ENCODE results near the gene TPST1.
"Not testable (repeated sequence)": the region's sequence is repeated elsewhere in the genome, so short reads cannot be mapped to it uniquely, and the experiment has no call there.

TPST1 gene

GRCh38 chr7:66376264-66376945 is 171.3 kb downstream of the TPST1 start:
- CTCF ChIA-PET: no interaction called here

DNA sequence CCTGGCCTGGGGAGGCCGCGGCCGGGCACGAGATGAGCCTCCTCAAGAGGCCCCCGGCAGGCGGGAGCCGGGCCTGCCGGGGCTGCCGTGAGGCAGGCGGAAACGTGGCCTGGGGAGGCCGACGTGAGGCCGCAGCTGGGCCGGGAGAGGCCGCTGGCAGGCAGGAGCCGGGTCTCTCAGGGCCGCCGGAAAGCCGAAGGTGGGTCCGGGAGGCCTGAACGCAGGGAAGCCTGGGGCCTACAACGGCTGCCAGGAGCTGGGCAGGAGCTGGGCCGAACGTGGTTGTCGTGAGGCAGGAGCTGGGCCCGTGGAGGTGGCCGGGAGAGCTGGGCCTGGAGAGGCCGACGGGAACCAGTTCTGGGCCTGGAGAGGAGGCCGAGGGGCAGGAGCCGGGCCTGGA is 171.9 kb downstream of the TPST1 start:
- CTCF ChIA-PET: no interaction called here

More at GRCh38 chr7:66376264-66376945, 171.3 kb downstream of the TPST1 start:
- TF ChIP-seq CTCF (conservative IDR thresholded peaks at IDR 0.05; ENCODE audit: low read depth): no peak
- POLR2A ChIA-PET (ENCODE audit: low non-redundant PET): no interaction called here
- no peak for DNase-seq (ENCODE audit: low spot score)
- H3K27ac ChIP-seq: no peak overlapping the region

DNA sequence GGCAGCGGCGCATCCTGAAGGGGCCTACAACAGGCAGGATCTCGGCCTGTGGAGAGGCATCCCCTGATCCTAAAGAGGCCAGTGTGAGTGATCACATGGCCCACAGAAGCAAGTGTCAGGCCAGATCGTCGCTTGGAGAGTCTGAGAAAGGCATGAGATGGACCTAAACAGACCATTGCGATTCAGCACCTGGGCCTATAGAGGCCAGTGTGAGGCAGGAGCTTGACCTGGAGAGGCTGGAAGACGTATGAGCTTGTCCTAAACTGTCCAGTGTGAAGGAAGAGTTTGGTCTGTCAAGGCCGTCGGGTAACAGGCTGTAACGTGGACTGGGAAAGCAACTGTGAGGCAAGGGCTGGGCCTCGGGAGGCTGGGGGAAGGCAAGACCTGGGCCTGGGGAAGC is 172.6 kb downstream of the TPST1 start:
- POLR2A ChIA-PET (ENCODE audit: low non-redundant PET): no interaction called here
- CTCF ChIA-PET: no interaction called here
- no peak overlapping the region for H3K27ac ChIP-seq

More for the DNA sequence above, 171.9 kb downstream of the TPST1 start:
- DNase-seq (ENCODE audit: low spot score): no peak
- no peak for TF ChIP-seq CTCF (conservative IDR thresholded peaks at IDR 0.05; ENCODE audit: low read depth)
- POLR2A ChIA-PET (ENCODE audit: low non-redundant PET): no interaction called here
- no peak overlapping the region for H3K27ac ChIP-seq

GRCh38 chr7:66379542-66380160 is 174.5 kb downstream of the TPST1 start:
- ChIA-PET POLR2A (ENCODE audit: low non-redundant PET) (no interaction called here), CTCF (no interaction called here)
- no peak for TF ChIP-seq CTCF (conservative IDR thresholded peaks at IDR 0.05; ENCODE audit: low read depth)
- DNase-seq (ENCODE audit: low spot score): no peak
- peak overlapping the region; percentile 3; the same call in 1 of the 2 replicates for H3K27ac ChIP-seq

More for the DNA sequence above, 172.6 kb downstream of the TPST1 start:
- no peak for TF ChIP-seq CTCF (conservative IDR thresholded peaks at IDR 0.05; ENCODE audit: low read depth)
- no peak for DNase-seq (ENCODE audit: low spot score)

DNA sequence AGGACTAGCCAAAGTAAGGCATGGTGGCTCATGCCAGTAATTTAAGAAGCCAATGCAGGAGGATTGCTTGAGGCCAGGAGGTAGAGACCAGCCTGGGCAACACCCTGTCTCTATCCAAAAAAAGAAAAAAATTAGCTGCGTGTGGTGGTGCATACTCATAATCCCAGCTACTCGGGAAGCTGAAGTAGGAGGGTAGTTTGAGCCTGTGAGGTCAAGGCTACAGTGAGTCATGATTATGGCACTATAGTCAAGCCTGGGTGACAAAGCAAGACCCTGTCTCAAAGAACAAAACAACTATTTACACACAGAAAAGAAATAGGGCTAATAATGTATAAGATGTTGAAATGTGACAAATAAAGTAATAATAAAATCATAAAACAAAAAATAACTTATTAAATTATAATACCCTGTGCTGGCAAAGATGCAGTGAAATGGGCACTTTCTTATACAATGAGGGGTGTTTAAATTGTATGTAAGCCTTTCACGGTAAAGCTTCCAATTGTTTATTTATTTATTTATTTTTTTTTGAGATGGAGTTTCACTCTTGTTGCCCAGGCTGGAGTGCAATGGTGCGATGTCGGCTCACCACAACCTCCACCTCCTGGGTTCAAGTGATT is 175.2 kb downstream of the TPST1 start:
- CTCF ChIA-PET: no interaction called here
- POLR2A ChIA-PET (ENCODE audit: low non-redundant PET): no interaction called here
- DNase-seq (ENCODE audit: low spot score): no peak

GRCh38 chr7:66382182-66382923 is 177.2 kb downstream of the TPST1 start:
- CTCF ChIA-PET; DNase-seq (ENCODE audit: low spot score); POLR2A ChIA-PET (ENCODE audit: low non-redundant PET); H3K27ac ChIP-seq: not testable (repeated sequence)

More for the DNA sequence above, 175.2 kb downstream of the TPST1 start:
- H3K27ac ChIP-seq: no peak overlapping the region
- no peak for TF ChIP-seq CTCF (conservative IDR thresholded peaks at IDR 0.05; ENCODE audit: low read depth)

GRCh38 chr7:66385191-66385905 is 180.2 kb downstream of the TPST1 start:
- POLR2A ChIA-PET (ENCODE audit: low non-redundant PET); DNase-seq (ENCODE audit: low spot score); H3K27ac ChIP-seq: not testable (repeated sequence)
- CTCF ChIA-PET: interaction anchor here (0.7 kb wide), 1 partner anchor 200 kb away, joined by 3 read pairs; no protein-coding TSS in a partner anchor

DNA sequence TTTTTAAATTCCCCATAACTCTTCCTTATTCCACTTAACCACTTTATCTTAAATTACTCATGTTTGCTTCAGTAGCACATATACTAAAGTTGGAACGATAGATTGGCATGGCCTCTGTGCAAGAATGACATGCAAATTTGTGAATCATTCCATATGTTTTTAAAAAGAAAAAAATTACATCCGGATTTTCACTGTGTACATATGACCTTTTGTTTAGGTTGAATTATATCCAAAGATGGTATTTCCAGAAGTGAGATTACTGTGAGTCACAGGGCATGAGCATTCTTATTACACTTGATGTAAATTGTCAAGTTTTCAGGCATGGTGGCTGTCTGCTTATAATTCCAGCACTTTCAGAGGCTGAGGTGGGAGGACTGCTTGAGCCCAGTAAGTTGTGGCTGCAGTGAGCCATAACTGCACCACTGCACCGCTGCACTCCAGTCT is 190.0 kb downstream of the TPST1 start:
- peak overlapping the region; percentile 64 for H3K27ac ChIP-seq
- DNase-seq (ENCODE audit: low spot score): peak; percentile 22
- POLR2A ChIA-PET (ENCODE audit: low non-redundant PET); CTCF ChIA-PET: not testable (repeated sequence)

DNA sequence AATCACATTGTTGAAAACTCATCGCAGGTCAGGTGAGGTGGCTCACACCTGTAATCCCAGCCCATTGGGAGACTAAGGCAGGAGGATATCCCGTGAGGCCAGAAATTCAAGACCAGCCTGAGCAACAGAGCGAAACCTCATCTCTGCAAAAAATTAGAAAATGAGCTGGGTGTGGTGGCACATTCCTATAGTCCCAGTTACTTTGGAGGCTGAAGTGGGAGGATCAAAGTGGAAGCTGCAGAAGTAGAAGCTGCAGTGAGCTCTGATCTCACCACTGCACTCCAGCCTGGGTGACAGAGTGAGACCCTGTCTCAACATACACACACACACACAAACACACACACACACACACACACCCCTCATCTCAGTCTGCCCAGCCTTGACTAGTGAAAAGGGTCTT is 190.9 kb downstream of the TPST1 start:
- H3K27ac ChIP-seq; DNase-seq (ENCODE audit: low spot score); CTCF ChIA-PET; POLR2A ChIA-PET (ENCODE audit: low non-redundant PET): not testable (repeated sequence)

GRCh38 chr7:66398841-66399240 is 193.7 kb downstream of the TPST1 start:
- H3K27ac ChIP-seq; DNase-seq (ENCODE audit: low spot score); CTCF ChIA-PET; POLR2A ChIA-PET (ENCODE audit: low non-redundant PET): not testable (repeated sequence)

Data from RWPE1 (cell line).